Panc1 (cell line): ENCODE measurements around the gene TFB1M.

Experiments used
- POLR2AphosphoS5 ChIP-seq: IDR thresholded peaks from 2 replicates; pipeline ENCODE4 v1.6.1; 2012; ENCODE audit warnings: mild to moderate bottlenecking, low read depth, low read length, moderate library complexity
- TF ChIP-seq, protein P1 (sequence below): fragments of 450-650 bp; IDR thresholded peaks from 2 replicates; pipeline ENCODE4 v1.5.1; 2017; ENCODE audit warnings: mild to moderate bottlenecking

- TF ChIP-seq, protein P1, sequence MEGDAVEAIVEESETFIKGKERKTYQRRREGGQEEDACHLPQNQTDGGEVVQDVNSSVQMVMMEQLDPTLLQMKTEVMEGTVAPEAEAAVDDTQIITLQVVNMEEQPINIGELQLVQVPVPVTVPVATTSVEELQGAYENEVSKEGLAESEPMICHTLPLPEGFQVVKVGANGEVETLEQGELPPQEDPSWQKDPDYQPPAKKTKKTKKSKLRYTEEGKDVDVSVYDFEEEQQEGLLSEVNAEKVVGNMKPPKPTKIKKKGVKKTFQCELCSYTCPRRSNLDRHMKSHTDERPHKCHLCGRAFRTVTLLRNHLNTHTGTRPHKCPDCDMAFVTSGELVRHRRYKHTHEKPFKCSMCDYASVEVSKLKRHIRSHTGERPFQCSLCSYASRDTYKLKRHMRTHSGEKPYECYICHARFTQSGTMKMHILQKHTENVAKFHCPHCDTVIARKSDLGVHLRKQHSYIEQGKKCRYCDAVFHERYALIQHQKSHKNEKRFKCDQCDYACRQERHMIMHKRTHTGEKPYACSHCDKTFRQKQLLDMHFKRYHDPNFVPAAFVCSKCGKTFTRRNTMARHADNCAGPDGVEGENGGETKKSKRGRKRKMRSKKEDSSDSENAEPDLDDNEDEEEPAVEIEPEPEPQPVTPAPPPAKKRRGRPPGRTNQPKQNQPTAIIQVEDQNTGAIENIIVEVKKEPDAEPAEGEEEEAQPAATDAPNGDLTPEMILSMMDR = no peak
- no peak for TF ChIP-seq POLR2AphosphoS5
Measured at GRCh38 chr6:155219858-155220301, 94.4 kb downstream of the TFB1M start.
